HG03439 (cell line): ENCODE measurements around the gene ANO2.

Experiments
- ATAC-seq: cut with Tn5 transposase; IDR thresholded peaks from one replicate; pipeline ENCODE4 v1.9.1; 2021; ENCODE audit warnings: mild to moderate bottlenecking, moderate library complexity; ENCODE audit not compliant: unreplicated experiment

The ANO2 gene

GRCh38 chr12:5784462-5785130 is 160.5 kb downstream of the ANO2 start:
- no peak for ATAC-seq

- ATAC-seq: no peak
Measured at GRCh38 chr12:5783289-5783920, 161.7 kb downstream of the ANO2 start.

- ATAC-seq: no peak
Measured at GRCh38 chr12:5780536-5780935, 164.5 kb downstream of the ANO2 start.

- ATAC-seq: no peak
Measured at GRCh38 chr12:5779401-5779800, 165.7 kb downstream of the ANO2 start.

- ATAC-seq: no peak
Measured at GRCh38 chr12:5778821-5779220, 166.2 kb downstream of the ANO2 start.

- no peak for ATAC-seq
Measured at GRCh38 chr12:5777451-5777850, 167.6 kb downstream of the ANO2 start.

- no peak for ATAC-seq
Measured at GRCh38 chr12:5776091-5776490, 169.0 kb downstream of the ANO2 start.

- ATAC-seq: no peak
Measured at GRCh38 chr12:5773550-5773949, 171.5 kb downstream of the ANO2 start.

GRCh38 chr12:5771756-5772155 is 173.3 kb downstream of the ANO2 start:
- no peak for ATAC-seq

- no peak for ATAC-seq
Measured at GRCh38 chr12:5770727-5771126, 174.3 kb downstream of the ANO2 start.

GRCh38 chr12:5768581-5769196 is 176.4 kb downstream of the ANO2 start:
- no peak for ATAC-seq

GRCh38 chr12:5768171-5768570 is 176.9 kb downstream of the ANO2 start:
- ATAC-seq: no peak

GRCh38 chr12:5758347-5758746 is 186.7 kb downstream of the ANO2 start:
- ATAC-seq: no peak

- no peak for ATAC-seq
Measured at GRCh38 chr12:5756338-5756842, 188.7 kb downstream of the ANO2 start.

- no peak for ATAC-seq
Measured at GRCh38 chr12:5748027-5748426, 197.0 kb downstream of the ANO2 start.

GRCh38 chr12:5746917-5747316 is 198.1 kb downstream of the ANO2 start:
- ATAC-seq: no peak

- ATAC-seq: no peak
Measured at GRCh38 chr12:5746036-5746908, 198.8 kb downstream of the ANO2 start.

GRCh38 chr12:5745251-5745888 is 199.7 kb downstream of the ANO2 start:
- ATAC-seq: peak; percentile 56

GRCh38 chr12:5742258-5742657 is 202.8 kb downstream of the ANO2 start:
- ATAC-seq: no peak

GRCh38 chr12:5739917-5740316 is 205.1 kb downstream of the ANO2 start:
- no peak for ATAC-seq

GRCh38 chr12:5737778-5738177 is 207.3 kb downstream of the ANO2 start:
- no peak for ATAC-seq
